Retinal pigment epithelial cell (primary cell): Measurements from ENCODE around the gene ERBIN.

Experiments
- DNase-seq: peaks from one replicate; pipeline ENCODE4 v3.0.0-alpha.2; 2010; ENCODE audit warnings: low read depth
- H3K4me3 ChIP-seq: 2 replicates; pipeline ENCODE4 v1.5.1; 2011; ENCODE audit warnings: mild to moderate bottlenecking, low read length, control low read depth, moderate library complexity
- TF ChIP-seq, protein P1 (sequence below): conservative IDR thresholded peaks from 2 replicates; pipeline ENCODE4 v1.5.1; 2011; ENCODE audit warnings: low read depth, low read length, control low read depth, inconsistent platforms

Gene ERBIN

DNA sequence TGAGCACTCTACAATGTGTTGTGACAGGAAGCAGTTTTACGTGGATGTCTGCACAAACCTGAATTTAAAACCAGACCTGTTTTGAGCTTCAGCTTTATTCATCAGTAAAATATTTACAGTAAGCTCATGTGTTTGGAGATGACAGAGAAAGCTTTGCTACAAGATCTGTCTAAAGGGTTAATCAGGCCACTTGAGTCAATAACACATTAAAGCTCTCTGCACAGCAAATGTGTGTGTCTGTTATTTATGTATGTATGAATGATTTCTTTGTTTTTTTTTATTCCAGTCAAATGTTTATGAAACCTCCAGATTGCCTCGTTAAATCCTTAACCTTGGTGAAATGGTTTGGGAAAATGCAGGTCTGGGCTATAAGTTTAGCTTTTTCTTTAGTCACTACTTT is 140.5 kb downstream of the ERBIN start:
- TF ChIP-seq, protein P1, sequence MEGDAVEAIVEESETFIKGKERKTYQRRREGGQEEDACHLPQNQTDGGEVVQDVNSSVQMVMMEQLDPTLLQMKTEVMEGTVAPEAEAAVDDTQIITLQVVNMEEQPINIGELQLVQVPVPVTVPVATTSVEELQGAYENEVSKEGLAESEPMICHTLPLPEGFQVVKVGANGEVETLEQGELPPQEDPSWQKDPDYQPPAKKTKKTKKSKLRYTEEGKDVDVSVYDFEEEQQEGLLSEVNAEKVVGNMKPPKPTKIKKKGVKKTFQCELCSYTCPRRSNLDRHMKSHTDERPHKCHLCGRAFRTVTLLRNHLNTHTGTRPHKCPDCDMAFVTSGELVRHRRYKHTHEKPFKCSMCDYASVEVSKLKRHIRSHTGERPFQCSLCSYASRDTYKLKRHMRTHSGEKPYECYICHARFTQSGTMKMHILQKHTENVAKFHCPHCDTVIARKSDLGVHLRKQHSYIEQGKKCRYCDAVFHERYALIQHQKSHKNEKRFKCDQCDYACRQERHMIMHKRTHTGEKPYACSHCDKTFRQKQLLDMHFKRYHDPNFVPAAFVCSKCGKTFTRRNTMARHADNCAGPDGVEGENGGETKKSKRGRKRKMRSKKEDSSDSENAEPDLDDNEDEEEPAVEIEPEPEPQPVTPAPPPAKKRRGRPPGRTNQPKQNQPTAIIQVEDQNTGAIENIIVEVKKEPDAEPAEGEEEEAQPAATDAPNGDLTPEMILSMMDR, result no peak
- no peak for DNase-seq
- H3K4me3 ChIP-seq, result no peak overlapping the region

DNA sequence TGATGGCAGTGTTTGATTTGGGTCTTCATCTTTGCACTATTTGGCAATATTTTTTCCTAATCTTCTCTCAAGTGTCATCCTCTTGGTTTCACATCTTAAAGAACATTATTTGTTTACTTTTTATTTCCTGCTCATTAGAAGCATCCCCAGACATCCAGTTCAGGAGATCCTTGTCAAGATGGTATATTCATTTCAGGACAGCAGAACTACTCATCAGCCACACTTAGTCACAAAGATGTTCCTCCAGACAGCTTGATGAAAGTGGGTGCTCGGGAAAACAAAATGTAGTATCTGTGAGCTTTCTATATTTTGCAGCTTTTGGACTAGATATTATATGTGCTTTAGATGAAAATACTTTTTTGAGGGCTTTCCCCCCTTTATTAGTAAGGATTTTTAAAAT is 145.7 kb downstream of the ERBIN start:
- no peak for DNase-seq
- no peak overlapping the region for H3K4me3 ChIP-seq
- TF ChIP-seq, protein P1, result no peak

DNA sequence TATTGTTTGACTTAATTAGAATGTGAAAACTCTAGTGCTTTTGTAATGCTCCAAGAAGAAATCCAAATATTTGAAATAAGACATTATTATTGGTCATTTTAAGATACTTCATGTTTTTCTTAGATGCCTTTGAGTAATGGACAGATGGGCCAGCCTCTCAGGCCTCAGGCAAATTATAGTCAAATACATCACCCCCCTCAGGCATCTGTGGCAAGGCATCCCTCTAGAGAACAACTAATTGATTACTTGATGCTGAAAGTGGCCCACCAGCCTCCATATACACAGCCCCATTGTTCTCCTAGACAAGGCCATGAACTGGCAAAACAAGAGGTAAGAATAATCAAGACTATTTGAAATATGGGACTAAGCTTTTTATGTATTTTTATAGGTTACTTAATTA is 148.5 kb downstream of the ERBIN start:
- DNase-seq, result no peak
- TF ChIP-seq, protein P1, result no peak
- no peak overlapping the region for H3K4me3 ChIP-seq

DNA sequence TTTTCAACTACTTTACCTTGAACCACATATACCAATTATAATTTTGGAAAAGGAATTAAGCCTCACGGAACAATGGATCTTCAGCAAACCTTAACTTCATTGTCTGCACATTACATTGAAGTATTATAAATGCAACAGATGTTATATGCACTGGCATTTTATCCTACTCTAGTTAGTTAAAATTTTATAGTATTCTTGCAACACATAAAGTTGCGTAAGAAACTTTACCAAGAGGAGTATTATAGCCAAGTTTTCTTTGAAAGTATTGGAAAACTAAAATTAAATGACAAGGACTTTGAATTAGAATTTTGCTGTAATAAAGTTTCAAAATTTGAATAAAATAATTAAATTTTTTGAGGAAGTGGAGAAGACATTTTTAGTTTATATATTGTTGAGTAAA is 154.3 kb downstream of the ERBIN start:
- TF ChIP-seq, protein P1, result no peak
- DNase-seq, result no peak
- no peak overlapping the region for H3K4me3 ChIP-seq

DNA sequence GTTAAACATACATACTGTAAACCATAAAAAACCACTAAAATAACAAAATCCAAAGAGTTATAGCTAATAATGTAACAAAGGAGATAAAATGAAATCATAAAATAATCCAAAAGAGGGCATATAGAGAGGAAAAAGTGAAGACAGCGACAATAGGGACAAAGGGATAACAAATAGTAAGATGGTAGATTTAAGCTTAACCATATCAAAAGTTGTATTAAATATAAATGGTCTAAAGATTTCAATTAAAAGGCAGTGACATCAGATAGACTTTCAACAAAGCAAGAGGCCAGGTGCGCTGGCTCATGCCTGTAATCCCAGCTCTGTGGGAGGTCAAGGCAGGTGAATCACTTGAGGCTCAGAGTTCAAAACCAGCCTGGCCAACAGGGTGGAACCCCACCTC is 163.0 kb downstream of the ERBIN start:
- no peak for DNase-seq
- H3K4me3 ChIP-seq, result no peak overlapping the region
- TF ChIP-seq, protein P1, result no peak

DNA sequence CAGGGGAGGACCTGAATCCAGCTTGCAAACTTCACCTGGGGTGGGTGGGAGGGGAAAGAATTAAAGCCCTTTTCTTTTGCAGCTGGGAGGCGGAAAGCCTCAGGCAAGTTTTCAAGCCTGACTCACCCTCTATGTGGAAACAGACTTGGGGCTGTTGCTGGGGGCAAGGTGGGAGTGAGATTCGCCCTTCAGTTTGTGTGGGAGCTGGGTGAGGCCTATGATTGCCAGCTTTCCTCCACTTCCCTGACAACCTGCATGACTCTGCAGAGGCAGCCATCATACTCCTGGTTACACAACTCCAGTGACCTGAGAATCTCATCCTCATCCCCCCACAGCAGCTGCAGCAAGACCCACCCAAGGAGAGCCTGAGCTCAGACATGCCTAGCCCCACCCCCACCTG is 174.5 kb downstream of the ERBIN start:
- no peak for DNase-seq
- H3K4me3 ChIP-seq, result no peak overlapping the region
- TF ChIP-seq, protein P1, result no peak

DNA sequence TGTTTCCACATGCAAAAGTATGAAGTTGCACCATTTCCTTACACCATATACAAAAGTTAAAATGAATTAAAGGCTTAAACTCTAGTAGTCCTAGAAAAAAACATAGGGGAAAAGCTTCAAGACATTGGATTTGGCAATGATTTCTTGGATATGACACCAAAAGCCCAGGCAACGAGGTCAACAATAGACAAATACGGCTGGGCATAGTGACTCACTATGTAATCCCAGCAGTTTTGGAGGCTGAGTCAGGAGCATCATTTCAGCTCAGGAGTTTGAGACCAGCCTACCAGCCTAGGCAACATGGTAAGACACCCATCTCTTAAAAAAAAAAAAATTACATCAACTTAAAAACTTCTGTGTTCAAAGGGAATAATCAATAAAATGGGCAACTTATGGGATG is 186.8 kb downstream of the ERBIN start:
- TF ChIP-seq, protein P1, result no peak
- H3K4me3 ChIP-seq, result no peak overlapping the region
- DNase-seq, result peak; percentile 19
